ENCODE measurements around the gene VAMP3. TPM values are rescaled to one million over a fixed set of nuclear protein-coding genes. Genes with fewer than 3 reads are reported as not detected.

VAMP3 gene
- 78.6 and 84.3 TPM in 2 replicates for total RNA-seq

GRCh38 chr1:7770997-7771822 is at the start of gene VAMP3:
Gene VAMP3, plus strand, starts transcription at chr1:7771296. Its CDS starts 88 bp downstream, at chr1:7771384.

GRCh38 chr1:7783826-7784491 is 12.9 kb downstream of the VAMP3 start, which contains the start of gene PER3:
Gene PER3, plus strand, starts transcription at chr1:7784291. Its CDS starts 587 bp downstream, at chr1:7784878.

Other genes with a start within 250 kb of the VAMP3 start
- gene PER3, start 13.0 kb downstream of the VAMP3 start, total RNA-seq, result 1.5 and 3.5 TPM in 2 replicates
- gene UTS2, start 81.8 kb downstream of the VAMP3 start, total RNA-seq, result under 0.01 TPM in 1 of 2 replicates, not detected in the other
- under 0.01 TPM in 1 of 2 replicates, not detected in the other for gene TNFRSF9, start 169.5 kb downstream of the VAMP3 start, total RNA-seq
- 160 and 214 TPM in 2 replicates for gene PARK7, start 190.4 kb downstream of the VAMP3 start, total RNA-seq

All from subcutaneous preadipocyte (primary cell).